Measurements from ENCODE around the gene FBF1. TPM values are rescaled to one million over a fixed set of nuclear protein-coding genes. Genes with fewer than 3 reads are reported as not detected.

The FBF1 gene
- total and polyA plus RNA-seq, 2 of the 4 experiments (the other 2 are of a cell fraction), result 4.5 to 8.0 TPM

- CTCF ChIA-PET, result interaction anchor here (0.6 kb wide), 1 partner anchor 820 kb away, joined by 3 read pairs; no protein-coding TSS in a partner anchor
- in situ Hi-C loops (cut with MboI; ENCODE audit: low sequenced_read_pairs), result no loop called here
- POLR2A ChIA-PET (ENCODE audit: unreplicated experiment), result no interaction called here
Measured at GRCh38 chr17:75880266-75880665, 60.6 kb downstream of the FBF1 start.

More at GRCh38 chr17:75880266-75880665, 60.6 kb downstream of the FBF1 start:
- TF ChIP-seq BHLHE40 (IDR thresholded peaks at IDR 0.05; ENCODE audit: low read depth, low read length) (no peak), RAD21 (IDR thresholded peaks at IDR 0.05; ENCODE audit: low read length) (no peak), RFX5 (IDR thresholded peaks at IDR 0.05; ENCODE audit: low read depth, low read length) (no peak), CTCF (conservative IDR thresholded peaks at IDR 0.05; ENCODE audit: low read depth, low read length) (no peak), NFE2L2 (IDR thresholded peaks at IDR 0.05; ENCODE audit: low read depth, low read length) (no peak), CHD1 (IDR thresholded peaks at IDR 0.05; ENCODE audit: low read depth, low read length) (no peak), CEBPB (IDR thresholded peaks at IDR 0.05; ENCODE audit: low read depth, low read length) (no peak), FOS (IDR thresholded peaks at IDR 0.05; ENCODE audit: low read depth, low read length) (no peak), RCOR1 (IDR thresholded peaks at IDR 0.05; ENCODE audit: insufficient replicate concordance, low read length) (no peak), ELK1 (IDR thresholded peaks at IDR 0.05; ENCODE audit: borderline replicate concordance, low read depth, low read length) (no peak), MAFK (IDR thresholded peaks at IDR 0.05; ENCODE audit: low read depth, low read length) (no peak), SMC3 (IDR thresholded peaks at IDR 0.05; ENCODE audit: low read depth, low read length) (no peak), USF2 (IDR thresholded peaks at IDR 0.05; ENCODE audit: low read depth, low read length) (no peak), MXI1 (IDR thresholded peaks at IDR 0.05; ENCODE audit: borderline replicate concordance, low read depth, low read length) (no peak), POLR2A (IDR thresholded peaks at IDR 0.05; ENCODE audit: low read depth, low read length) (no peak), MAZ (IDR thresholded peaks at IDR 0.05; ENCODE audit: borderline replicate concordance, low read depth, low read length) (no peak)
- H3K79me1 ChIP-seq (ENCODE audit: low read depth in 1 of 2, low read length in 2 of 2), result peaks cover 0 to 16% of the 10 kb centered on the region in 2 experiments; a peak in 3 of 4 replicates
- intact Hi-C loops (cut with micrococcal nuclease), result no loop called here
- H3K4ac ChIP-seq (ENCODE audit: low read depth, low read length), result no peak overlapping the region
- H3K27me3 ChIP-seq (ENCODE audit: control insufficient read depth, insufficient read depth, low read length), result peaks cover 3% of the 10 kb centered on the region
- H3K23ac ChIP-seq (ENCODE audit: low read depth, low read length), result no peak overlapping the region
- no peak overlapping the region for H3K4me3 ChIP-seq (ENCODE audit: insufficient read depth, low read depth, low read length)
- no peak overlapping the region for H4K8ac ChIP-seq (ENCODE audit: low read depth in 2 of 2, low read length in 2 of 2)
- no TSS peak for BruUV-seq (replicated peaks)
- no peak overlapping the region for H2BK15ac ChIP-seq (ENCODE audit: low read depth, low read length)
- H2AFZ ChIP-seq (replicated peaks; ENCODE audit: low read length, poor library complexity), result no peak overlapping the region
- H4K5ac ChIP-seq (ENCODE audit: low read depth, low read length), result no peak overlapping the region
- peaks cover 2% of the 10 kb centered on the region; the same call in 1 of the 2 replicates for H3K36me3 ChIP-seq (ENCODE audit: control insufficient read depth, insufficient read depth, low read length)
- no peak overlapping the region for H3K4me2 ChIP-seq (ENCODE audit: low read depth, low read length)
- peaks cover 18% of the 10 kb centered on the region for H3K4me1 ChIP-seq (ENCODE audit: control insufficient read depth, insufficient read depth, low read length)
- no peaks in the 10 kb centered on the region for H3K9me3 ChIP-seq (ENCODE audit: control insufficient read depth, insufficient read depth, low read length)
- ATAC-seq (ENCODE audit: low read depth) (no peak), DNase-seq (no peak)
- no peak overlapping the region for H2BK5ac ChIP-seq (ENCODE audit: low read depth, low read length, poor library complexity, severe bottlenecking)
- no peak overlapping the region for H3K27ac ChIP-seq (ENCODE audit: insufficient read depth, low read length)
- no peak overlapping the region for H2AK9ac ChIP-seq (replicated peaks; ENCODE audit: low read depth, low read length, poor library complexity)
- no peak overlapping the region for H4K91ac ChIP-seq (ENCODE audit: insufficient read depth, low read depth, low read length)
- H2AK5ac ChIP-seq (ENCODE audit: low read depth, low read length), result no peak overlapping the region
- H3K9ac ChIP-seq (ENCODE audit: low read depth, low read length), result no peak overlapping the region
- H2BK20ac ChIP-seq (ENCODE audit: low read depth, low read length), result no peak overlapping the region
- H3K14ac ChIP-seq (replicated peaks; ENCODE audit: low read depth, low read length), result no peak overlapping the region
- H4K20me1 ChIP-seq (ENCODE audit: insufficient read depth, low read length), result peaks cover 10% of the 10 kb centered on the region; the same call in 1 of the 2 replicates
- H2BK120ac ChIP-seq (ENCODE audit: low read depth, low read length), result no peak overlapping the region
- dilution Hi-C loops (cut with HindIII; ENCODE audit: low sequenced_read_pairs, unreplicated experiment), result no loop called here
- H3K9me1 ChIP-seq (ENCODE audit: insufficient read depth, low read length), result 0 out of 2 replicates have a peak, but pooled peaks cover 3% of the 10 kb centered on the region
- H3K56ac ChIP-seq (ENCODE audit: extremely low read depth, insufficient read depth, low read length), result no peak overlapping the region
- H3K18ac ChIP-seq (ENCODE audit: low read depth, low read length), result no peak overlapping the region
- no CpG with 5 or more reads among the region's 7 CpGs for WGBS, 2 experiments (ENCODE audit: extremely low coverage in 2 of 2, insufficient read length in 1 of 2)
